GM18499 (cell line): ENCODE results near the gene RABGGTA.
"Not testable (repeated sequence)": the region's sequence is repeated elsewhere in the genome, so short reads cannot be mapped to it uniquely, and the experiment has no call there.

ENCODE experiments used
- ATAC-seq: cut with Tn5 transposase; IDR thresholded peaks from one replicate; pipeline ENCODE4 v1.9.1; 2021; ENCODE audit warnings: moderate number of reproducible peaks; ENCODE audit not compliant: insufficient read depth, unreplicated experiment

Gene RABGGTA

DNA sequence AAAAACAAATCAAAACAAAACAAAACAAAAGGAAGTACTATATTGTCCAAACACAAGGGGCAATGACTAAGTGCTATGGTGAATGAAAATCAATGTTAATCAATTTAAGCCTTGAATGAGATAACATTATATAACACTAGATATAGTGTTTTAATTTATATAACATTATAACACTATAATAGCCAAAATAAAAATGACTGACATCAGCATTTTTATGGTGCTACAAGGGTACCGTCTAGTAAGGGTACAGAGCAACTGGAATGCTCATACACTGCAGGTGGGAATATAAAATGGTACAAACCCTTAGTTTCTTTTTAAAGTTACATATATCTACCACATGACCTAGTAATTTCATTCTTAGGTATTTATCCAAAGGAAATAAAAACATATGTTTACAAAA, 44.9 kb downstream of the RABGGTA start:
- ATAC-seq = no peak

GRCh38 chr14:24224618-24225071, 46.8 kb downstream of the RABGGTA start:
- no peak for ATAC-seq

DNA sequence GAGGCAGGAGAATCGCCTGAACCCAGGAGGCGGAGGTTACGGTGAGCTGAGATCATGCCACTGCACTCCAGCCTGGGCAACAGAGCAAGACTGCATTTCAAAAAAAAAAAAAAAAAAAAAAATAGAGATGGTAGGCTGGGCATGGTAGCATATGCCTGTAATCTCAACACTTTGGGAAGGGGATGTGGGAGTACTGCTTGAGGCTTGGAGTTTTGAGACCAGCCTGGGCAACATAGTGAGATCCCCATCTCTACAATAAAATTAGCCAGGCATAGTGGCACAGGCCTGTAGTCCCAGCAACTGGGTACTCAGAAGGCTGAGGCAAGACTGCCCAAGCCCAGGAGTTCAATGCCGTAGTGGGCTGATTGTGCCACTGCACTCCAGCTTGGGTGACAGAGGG, 48.4 kb downstream of the RABGGTA start:
- ATAC-seq = not testable (repeated sequence)

- no peak for ATAC-seq
Observed at GRCh38 chr14:24219521-24219920, 51.9 kb downstream of the RABGGTA start.

DNA sequence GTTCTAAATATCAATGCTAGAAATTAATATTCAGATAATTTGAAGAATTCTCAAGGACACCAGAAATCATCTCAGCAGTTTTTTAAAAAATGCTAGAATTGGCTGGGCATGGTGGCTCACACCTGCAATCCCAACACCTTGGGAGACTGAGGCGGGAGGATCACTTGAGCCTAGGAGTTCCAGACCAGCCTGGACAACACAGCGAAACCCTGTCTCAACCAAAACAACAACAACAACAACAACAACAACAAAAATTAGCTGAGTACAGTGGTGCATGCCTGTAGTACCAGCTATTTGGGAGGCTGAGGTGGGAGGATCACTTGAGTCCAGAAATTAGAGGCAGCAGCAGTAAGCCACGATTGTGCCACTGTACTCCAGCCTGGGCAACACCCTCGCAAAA, 52.3 kb downstream of the RABGGTA start:
- no peak for ATAC-seq

DNA sequence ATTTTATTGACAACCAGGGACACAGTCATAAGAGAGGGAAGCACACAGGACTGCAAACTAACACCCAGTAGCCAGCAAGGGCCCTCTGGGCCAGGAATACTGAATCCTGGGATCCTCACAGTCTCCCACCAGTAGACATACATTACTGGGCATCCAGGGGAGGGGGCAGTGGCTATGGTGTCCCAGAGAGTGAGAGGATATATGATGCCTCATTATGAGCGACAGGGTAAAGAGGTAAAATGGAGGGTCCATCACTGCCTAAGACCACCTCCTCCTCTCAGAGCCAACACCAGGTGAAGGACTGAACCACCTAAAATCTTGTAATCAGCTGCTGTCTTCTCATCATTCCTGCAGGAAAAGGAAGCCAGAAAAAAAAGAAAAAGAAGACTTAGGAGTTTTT, 54.5 kb downstream of the RABGGTA start:
- not testable (repeated sequence) for ATAC-seq

DNA sequence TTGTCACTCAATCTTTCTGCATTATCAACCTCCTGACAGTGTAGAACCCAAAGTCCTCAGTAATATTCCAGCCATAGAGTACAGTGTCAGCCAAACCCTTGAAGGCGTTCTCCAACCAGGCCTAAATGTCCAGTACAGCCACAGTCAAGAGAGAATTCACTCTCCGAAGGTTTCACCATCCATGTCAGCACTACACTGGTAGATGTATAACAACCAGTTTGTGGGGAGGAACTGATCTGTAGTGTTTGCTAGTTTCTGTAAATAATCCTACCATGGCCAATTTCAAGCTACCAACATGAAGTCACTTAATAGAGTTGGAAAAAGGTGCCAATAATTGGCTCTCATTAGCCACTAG, 55.1 kb downstream of the RABGGTA start:
- ATAC-seq = no peak
